H9 (cell line): Measurements from ENCODE around the gene KCNN3. TPM values are rescaled to one million over a fixed set of nuclear protein-coding genes. Genes with fewer than 3 reads are reported as not detected.

Source experiments
- DNase-seq: peaks from one replicate; pipeline ENCODE4 v3.0.0-alpha.2; 2017
- H2AFZ ChIP-seq: one replicate; pipeline ENCODE4 v1.6.1; 2013; ENCODE audit warnings: mild to moderate bottlenecking, low read length, control low read depth, moderate library complexity
- H2AK5ac ChIP-seq: 2 replicates; pipeline ENCODE4 v1.6.1; 2013; ENCODE audit warnings: low read length, control low read depth, mixed read lengths; ENCODE audit not compliant: insufficient read length
- H2BK120ac ChIP-seq: one replicate; pipeline ENCODE4 v1.6.1; 2013; ENCODE audit warnings: low read depth, mild to moderate bottlenecking, low read length, control low read depth, inconsistent platforms; ENCODE audit not compliant: poor library complexity, severe bottlenecking
- H2BK12ac ChIP-seq: 2 replicates; pipeline ENCODE4 v1.6.1; 2013; ENCODE audit warnings: low read length, control low read depth, mixed read lengths, low read depth; ENCODE audit not compliant: insufficient read length
- H2BK15ac ChIP-seq: 2 replicates; pipeline ENCODE4 v1.6.1; 2013; ENCODE audit warnings: low read depth, low read length, control low read depth
- H2BK20ac ChIP-seq: one replicate; pipeline ENCODE4 v1.6.1; 2013; ENCODE audit warnings: low read depth, mild to moderate bottlenecking, low read length, control low read depth, inconsistent platforms; ENCODE audit not compliant: poor library complexity, severe bottlenecking
- H2BK5ac ChIP-seq: 2 replicates; pipeline ENCODE4 v1.6.1; 2013; ENCODE audit warnings: low read length, control low read depth, mixed read lengths; ENCODE audit not compliant: insufficient read length
- H3K14ac ChIP-seq: 2 replicates; pipeline ENCODE4 v1.6.1; 2013; ENCODE audit warnings: low read length, control low read depth; ENCODE audit not compliant: insufficient read depth
- H3K18ac ChIP-seq: 2 replicates; pipeline ENCODE4 v1.6.1; 2013; ENCODE audit warnings: low read depth, mild to moderate bottlenecking, mixed read lengths, low read length, control low read depth; ENCODE audit not compliant: insufficient read length
- H3K23ac ChIP-seq: 2 replicates; pipeline ENCODE4 v1.6.1; 2013; ENCODE audit warnings: low read length, control low read depth, mixed read lengths, low read depth; ENCODE audit not compliant: insufficient read length
- H3K23me2 ChIP-seq: 2 replicates; pipeline ENCODE4 v1.6.1; 2013; ENCODE audit warnings: low read depth, mild to moderate bottlenecking, mixed read lengths, low read length, control low read depth; ENCODE audit not compliant: insufficient read length, poor library complexity, severe bottlenecking
- H3K27ac ChIP-seq: 2 replicates; pipeline ENCODE4 v1.5.1; 2013; ENCODE audit warnings: low read length, control low read depth, mixed read lengths, low read depth; ENCODE audit not compliant: insufficient read length
- H3K27me3 ChIP-seq: 2 replicates; pipeline ENCODE4 v1.6.1; 2013; ENCODE audit warnings: low read length, control low read depth, inconsistent platforms; ENCODE audit not compliant: insufficient read depth
- H3K4ac ChIP-seq: 2 replicates; pipeline ENCODE4 v1.6.1; 2013; ENCODE audit warnings: low read depth, mild to moderate bottlenecking, control low read depth, inconsistent platforms, low read length, moderate library complexity
- H3K4me1 ChIP-seq: 2 replicates; pipeline ENCODE4 v1.6.1; 2013; ENCODE audit warnings: low read length, control low read depth, inconsistent platforms; ENCODE audit not compliant: insufficient read depth
- H3K4me2 ChIP-seq: 2 replicates; pipeline ENCODE4 v1.6.1; 2013; ENCODE audit warnings: low read length, control low read depth, mixed read lengths; ENCODE audit not compliant: insufficient read length, insufficient read depth
- H3K56ac ChIP-seq: 2 replicates; pipeline ENCODE4 v1.6.1; 2013; ENCODE audit warnings: low read depth, mild to moderate bottlenecking, mixed read lengths, low read length, control low read depth; ENCODE audit not compliant: insufficient read length
- H3K79me1 ChIP-seq: 2 replicates; pipeline ENCODE4 v1.6.1; 2013; ENCODE audit warnings: low read depth, mild to moderate bottlenecking, moderate library complexity, low read length, control low read depth, inconsistent platforms; ENCODE audit not compliant: insufficient read depth, poor library complexity, severe bottlenecking
- H3K79me2 ChIP-seq: 2 replicates; pipeline ENCODE4 v1.6.1; 2013; ENCODE audit warnings: low read length, control low read depth, inconsistent platforms; ENCODE audit not compliant: insufficient read depth
- H3K9ac ChIP-seq: 2 replicates; pipeline ENCODE4 v1.6.1; 2013; ENCODE audit warnings: low read length, control low read depth, mixed read lengths; ENCODE audit not compliant: insufficient read length; ENCODE audit errors: extremely low read depth
- H3K9me3 ChIP-seq: one replicate; pipeline ENCODE4 v1.6.1; 2013; ENCODE audit warnings: low read depth, low read length, inconsistent platforms; ENCODE audit not compliant: control insufficient read depth
- H3T11ph ChIP-seq: one replicate; pipeline ENCODE4 v1.6.1; 2013; ENCODE audit warnings: mild to moderate bottlenecking, low read length, control low read depth, inconsistent platforms
- H4K20me1 ChIP-seq: one replicate; pipeline ENCODE4 v1.6.1; 2013; ENCODE audit not compliant: control insufficient read depth, insufficient read length, insufficient read depth
- H4K5ac ChIP-seq: 2 replicates; pipeline ENCODE4 v1.6.1; 2013; ENCODE audit warnings: low read depth, mild to moderate bottlenecking, mixed read lengths, low read length, control low read depth; ENCODE audit not compliant: insufficient read length
- H4K8ac ChIP-seq: replicated peaks from 2 replicates; pipeline ENCODE4 v1.6.1; 2013; ENCODE audit warnings: low read length, control low read depth, mixed read lengths, low read depth; ENCODE audit not compliant: insufficient read length
- H4K91ac ChIP-seq: 2 replicates; pipeline ENCODE4 v1.6.1; 2013; ENCODE audit warnings: low read depth, mild to moderate bottlenecking, moderate library complexity, mixed read lengths, low read length, control low read depth; ENCODE audit not compliant: insufficient read length
- H3K27ac Mint-ChIP-seq, 3 experiments: 2 replicates in 2 of 3; 3 replicates in 1 of 3; pipeline ENCODE4 v1.8.0; 2020 to 2021; ENCODE audit warnings: mixed read lengths in 3 of 3, mild to moderate bottlenecking in 1 of 3, moderate library complexity in 1 of 3
- H3K27me3 Mint-ChIP-seq: 2 replicates; pipeline ENCODE4 v1.8.0; 2021; ENCODE audit warnings: low read depth, mild to moderate bottlenecking, moderate library complexity, mixed read lengths
- H3K36me3 Mint-ChIP-seq, 3 experiments: 2 replicates in 2 of 3; 3 replicates in 1 of 3; pipeline ENCODE4 v1.8.0; 2020 to 2021; ENCODE audit warnings: low read depth in 3 of 3, mixed read lengths in 3 of 3; ENCODE audit not compliant: insufficient read depth in 1 of 3
- H3K4me1 Mint-ChIP-seq, 2 experiments: 2 replicates each; pipeline ENCODE4 v1.8.0; 2020; ENCODE audit warnings: mixed read lengths in 2 of 2
- H3K4me3 Mint-ChIP-seq, 2 experiments: 2 replicates in 1 of 2; 3 replicates in 1 of 2; pipeline ENCODE4 v1.8.0; 2020 to 2021; ENCODE audit warnings: mild to moderate bottlenecking in 2 of 2, mixed read lengths in 2 of 2, moderate library complexity in 1 of 2
- H3K9me3 Mint-ChIP-seq, 2 experiments: 2 replicates in 1 of 2; 3 replicates in 1 of 2; pipeline ENCODE4 v1.8.0; 2020; ENCODE audit warnings: mild to moderate bottlenecking in 2 of 2, mixed read lengths in 2 of 2, moderate library complexity in 1 of 2
- WGBS: extraction: QIAGEN DNeasy Blood & Tissue Kit; methylation state at CpG from one replicate; pipeline ENCODE4 v1.1.7; 2013; ENCODE audit warnings: missing lambda C conversion rate, low lambda C conversion rate, mixed read lengths; ENCODE audit not compliant: insufficient read length; ENCODE audit errors: extremely low coverage; 5-methylcytosine and 5-hydroxymethylcytosine counted together
- total RNA-seq: library from RNA; stranded (reverse); gene quantifications from 2 replicates; pipeline ENCODE4 v1.2.1, GENCODE V29; 2021
- TF ChIP-seq, protein P1 (sequence below): fragments of 200-600 bp; sonication (generic); conservative IDR thresholded peaks from 3 replicates; pipeline ENCODE4 v1.8.0; 2021; ENCODE audit warnings: antibody characterized with exemption, mild to moderate bottlenecking

Gene KCNN3
- total RNA-seq, 1 experiment from 2014 or later = 0.83 TPM

DNA sequence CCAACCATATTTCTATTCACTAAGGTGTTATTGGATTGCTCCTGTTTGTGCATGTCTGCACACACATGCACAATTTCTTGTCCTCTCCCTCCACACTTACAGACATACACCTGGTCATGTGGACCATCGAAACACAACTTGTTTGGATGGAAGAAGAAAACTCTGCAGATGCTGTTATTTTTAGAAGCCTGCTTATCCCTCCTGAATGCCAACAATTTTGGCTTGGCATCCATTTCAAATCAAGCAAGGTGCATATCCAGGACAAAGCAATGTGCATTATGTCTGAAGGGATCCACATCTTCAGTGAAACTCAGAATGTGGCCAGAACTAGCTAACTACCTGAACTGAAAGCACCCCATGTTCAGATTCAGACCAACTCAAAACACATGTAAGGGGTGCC is 163.2 kb downstream of the KCNN3 start:
- H3K18ac ChIP-seq = no peak overlapping the region
- Mint-ChIP-seq H3K27ac (no peak overlapping the region), H3K4me1 (peaks cover 9 to 18% of the 10 kb centered on the region in 2 experiments), H3K36me3 (no peaks in the 10 kb centered on the region), H3K27me3 (peaks cover 5% of the 10 kb centered on the region; the same call in 1 of the 2 replicates), H3K9me3 (no peaks in the 10 kb centered on the region), H3K4me3 (no peak overlapping the region)
- H3K4ac ChIP-seq = no peak overlapping the region
- no peak overlapping the region for H3K23ac ChIP-seq
- no peak overlapping the region for H2BK120ac ChIP-seq
- WGBS = no CpG with 5 or more reads among the region's 1 CpG
- H2BK12ac ChIP-seq = no peak overlapping the region
- H3K79me2 ChIP-seq = no peaks in the 10 kb centered on the region
- no peak overlapping the region for H2AFZ ChIP-seq
- no peak overlapping the region for H2BK5ac ChIP-seq
- H2AK5ac ChIP-seq = no peak overlapping the region
- H2BK15ac ChIP-seq = no peak overlapping the region
- no peaks in the 10 kb centered on the region for H3K23me2 ChIP-seq
- no peak overlapping the region for H4K8ac ChIP-seq
- no peak overlapping the region for H3K56ac ChIP-seq
- TF ChIP-seq, protein P1, sequence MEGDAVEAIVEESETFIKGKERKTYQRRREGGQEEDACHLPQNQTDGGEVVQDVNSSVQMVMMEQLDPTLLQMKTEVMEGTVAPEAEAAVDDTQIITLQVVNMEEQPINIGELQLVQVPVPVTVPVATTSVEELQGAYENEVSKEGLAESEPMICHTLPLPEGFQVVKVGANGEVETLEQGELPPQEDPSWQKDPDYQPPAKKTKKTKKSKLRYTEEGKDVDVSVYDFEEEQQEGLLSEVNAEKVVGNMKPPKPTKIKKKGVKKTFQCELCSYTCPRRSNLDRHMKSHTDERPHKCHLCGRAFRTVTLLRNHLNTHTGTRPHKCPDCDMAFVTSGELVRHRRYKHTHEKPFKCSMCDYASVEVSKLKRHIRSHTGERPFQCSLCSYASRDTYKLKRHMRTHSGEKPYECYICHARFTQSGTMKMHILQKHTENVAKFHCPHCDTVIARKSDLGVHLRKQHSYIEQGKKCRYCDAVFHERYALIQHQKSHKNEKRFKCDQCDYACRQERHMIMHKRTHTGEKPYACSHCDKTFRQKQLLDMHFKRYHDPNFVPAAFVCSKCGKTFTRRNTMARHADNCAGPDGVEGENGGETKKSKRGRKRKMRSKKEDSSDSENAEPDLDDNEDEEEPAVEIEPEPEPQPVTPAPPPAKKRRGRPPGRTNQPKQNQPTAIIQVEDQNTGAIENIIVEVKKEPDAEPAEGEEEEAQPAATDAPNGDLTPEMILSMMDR = no peak
- no peak overlapping the region for H4K5ac ChIP-seq
- no peaks in the 10 kb centered on the region for H3K27me3 ChIP-seq
- no peaks in the 10 kb centered on the region for H4K20me1 ChIP-seq
- no peaks in the 10 kb centered on the region for H3K9me3 ChIP-seq
- H3K27ac ChIP-seq = no peak overlapping the region
- no peak overlapping the region for H2BK20ac ChIP-seq
- H3K4me2 ChIP-seq = no peak overlapping the region
- H3T11ph ChIP-seq = no peak overlapping the region
- no peak overlapping the region for H3K9ac ChIP-seq
- no peak overlapping the region for H4K91ac ChIP-seq
- H3K4me1 ChIP-seq = no peaks in the 10 kb centered on the region
- no peaks in the 10 kb centered on the region for H3K79me1 ChIP-seq
- H3K14ac ChIP-seq = no peak overlapping the region
- no peak for DNase-seq
